GM19023 (cell line): ENCODE measurements around the gene NUTM2G.
"Not testable (repeated sequence)": the region's sequence is repeated elsewhere in the genome, so short reads cannot be mapped to it uniquely, and the experiment has no call there.

Source experiments
- ATAC-seq: cut with Tn5 transposase; IDR thresholded peaks from one replicate; pipeline ENCODE4 v1.9.1; 2021; ENCODE audit warnings: mild to moderate bottlenecking, moderate library complexity; ENCODE audit not compliant: unreplicated experiment

The NUTM2G gene, protein sequence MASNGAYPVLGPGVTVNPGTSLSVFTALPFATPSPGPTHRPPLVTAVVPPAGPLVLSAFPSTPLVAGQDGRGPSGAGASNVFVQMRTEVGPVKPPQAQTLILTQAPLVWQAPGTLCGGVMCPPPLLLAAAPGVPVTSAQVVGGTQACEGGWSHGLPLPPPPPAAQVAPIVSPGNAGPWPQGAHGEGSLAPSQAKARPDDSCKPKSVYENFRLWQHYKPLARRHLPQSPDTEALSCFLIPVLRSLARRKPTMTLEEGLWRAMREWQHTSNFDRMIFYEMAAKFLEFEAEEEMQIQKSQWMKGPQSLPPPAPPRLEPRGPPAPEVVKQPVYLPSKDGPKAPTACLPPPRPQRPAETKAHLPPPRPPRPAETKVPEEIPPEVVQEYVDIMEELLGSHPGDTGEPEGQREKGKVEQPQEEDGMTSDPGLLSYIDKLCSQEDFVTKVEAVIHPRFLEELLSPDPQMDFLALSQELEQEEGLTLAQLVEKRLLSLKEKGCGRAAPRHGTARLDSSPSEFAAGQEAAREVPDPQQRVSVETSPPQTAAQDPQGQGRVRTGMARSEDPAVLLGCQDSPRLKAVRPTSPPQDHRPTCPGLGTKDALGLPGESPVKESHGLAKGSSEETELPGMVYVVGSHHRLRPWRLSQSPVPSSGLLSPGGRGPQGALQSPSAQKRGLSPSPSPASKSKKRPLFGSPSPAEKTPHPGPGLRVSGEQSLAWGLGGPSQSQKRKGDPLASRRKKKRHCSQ

DNA sequence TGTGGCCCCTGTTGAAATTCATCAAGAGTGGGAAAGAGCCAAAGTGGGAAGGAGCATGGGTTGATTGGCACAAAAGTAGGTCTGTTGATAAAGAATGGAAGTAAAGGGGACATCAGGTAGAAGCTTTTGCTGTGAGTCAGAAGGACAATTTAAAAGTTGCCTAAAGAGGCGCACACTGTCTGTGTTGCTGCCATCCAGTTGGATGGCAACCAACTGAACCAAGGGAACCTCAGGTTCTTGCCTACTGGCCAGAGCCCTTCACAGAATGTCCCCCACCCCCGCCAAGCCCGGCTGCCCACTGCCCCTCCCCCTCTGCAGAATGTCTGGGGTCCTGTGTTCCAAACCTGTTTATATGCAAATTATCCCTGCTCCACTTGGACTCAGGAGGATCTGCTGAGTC lies at the start of gene NUTM2G:
TSS of gene NUTM2G (plus strand) at position 301 of the 400 bp plus-strand sequence. CDS start 182 bp downstream, outside the sequence.
- not testable (repeated sequence) for ATAC-seq

DNA sequence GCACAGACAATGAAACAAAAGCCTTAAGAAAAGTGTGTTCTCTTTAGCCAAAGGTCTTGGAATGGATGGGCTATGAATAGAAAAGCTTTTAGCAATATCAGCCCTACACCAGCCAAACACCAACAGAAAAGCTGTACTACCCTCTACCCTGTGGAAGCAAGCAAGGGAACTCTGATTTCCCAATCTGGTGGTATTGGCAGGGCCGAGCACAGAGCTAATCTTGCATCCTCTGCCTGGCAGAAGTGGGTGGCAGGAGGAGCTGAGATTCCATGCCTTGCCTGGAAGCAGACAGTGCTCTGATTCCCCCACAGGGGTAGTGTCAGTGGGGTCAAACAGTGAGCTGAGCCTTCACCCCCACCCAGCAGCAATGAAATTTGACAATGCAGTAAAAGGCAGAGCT lies 44.7 kb upstream of the NUTM2G start:
- ATAC-seq, result no peak

DNA sequence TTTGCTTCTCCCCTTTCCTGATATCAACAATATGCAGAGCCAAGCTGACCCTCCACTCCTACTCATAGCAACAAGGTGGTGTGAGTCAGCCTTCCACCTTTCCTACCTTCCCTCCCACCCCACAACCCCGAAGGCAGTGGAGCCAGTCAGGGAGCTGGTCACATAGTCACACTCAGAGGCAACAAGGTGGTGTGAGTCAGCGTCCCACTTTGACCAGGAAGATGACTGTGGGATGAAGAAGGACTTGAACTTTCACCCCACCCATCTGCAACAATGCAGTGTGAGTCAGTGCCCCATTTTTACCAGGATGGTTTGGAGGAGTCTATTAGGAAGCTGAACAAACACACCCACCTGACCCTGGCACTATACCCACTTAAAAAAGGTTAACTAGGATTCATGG lies 44.2 kb upstream of the NUTM2G start:
- ATAC-seq, result no peak

DNA sequence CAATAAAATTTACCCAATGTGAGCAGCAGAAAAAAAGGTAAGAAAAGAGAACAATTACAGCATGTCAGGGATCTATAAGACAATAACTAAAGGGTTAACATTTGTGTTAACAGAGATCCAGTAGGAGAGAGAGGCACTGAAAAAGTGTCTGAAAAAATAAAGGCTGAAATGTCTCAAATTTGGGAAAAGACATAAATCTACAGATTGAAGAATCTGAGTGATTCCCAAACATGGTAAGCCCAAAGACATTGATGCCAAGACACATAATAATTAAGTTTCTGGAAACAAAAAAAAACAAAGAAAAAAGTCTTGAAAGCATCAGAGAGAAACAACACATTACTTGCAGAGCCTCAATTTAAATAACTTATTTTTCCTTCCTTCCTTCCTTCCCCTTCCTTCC lies 43.2 kb upstream of the NUTM2G start:
- ATAC-seq, result no peak

DNA sequence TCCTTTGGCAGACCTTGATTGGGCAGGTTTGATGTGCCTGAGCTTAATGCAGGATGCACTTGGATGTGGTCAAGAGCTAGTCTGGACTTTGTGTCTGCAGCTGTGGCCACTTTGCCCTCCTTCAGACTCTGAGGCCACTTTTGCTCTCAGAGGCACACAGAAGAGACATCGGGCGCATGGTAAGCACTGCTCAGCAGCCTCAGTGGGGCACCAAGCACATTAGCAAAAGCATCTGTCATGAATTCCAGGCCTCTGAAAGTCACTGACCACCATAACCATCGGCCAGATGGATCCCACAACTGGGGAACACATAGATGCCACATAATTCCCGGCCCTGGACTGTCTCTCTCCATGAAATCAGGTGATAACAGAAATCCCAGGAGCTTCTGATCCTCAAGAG lies 40.1 kb upstream of the NUTM2G start:
- ATAC-seq, result no peak

DNA sequence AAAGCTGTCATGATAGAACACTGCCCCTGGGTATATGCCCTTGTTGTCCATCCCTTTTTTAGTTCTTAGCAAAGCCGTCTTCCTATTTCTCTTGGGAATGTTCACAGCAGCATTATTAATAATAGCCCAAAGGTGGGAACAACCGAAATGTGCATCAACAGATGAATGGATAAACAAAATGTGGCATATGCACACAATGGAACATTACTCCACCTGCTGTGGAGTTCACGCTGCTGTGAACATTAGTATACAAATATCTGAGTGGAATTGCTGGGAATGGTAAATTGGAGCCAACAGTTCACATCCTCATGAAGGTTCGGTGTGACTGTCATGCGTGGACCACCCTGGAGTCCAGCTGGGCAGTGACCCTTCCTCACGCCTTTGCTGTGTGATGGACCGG lies 36.5 kb upstream of the NUTM2G start:
- no peak for ATAC-seq

DNA sequence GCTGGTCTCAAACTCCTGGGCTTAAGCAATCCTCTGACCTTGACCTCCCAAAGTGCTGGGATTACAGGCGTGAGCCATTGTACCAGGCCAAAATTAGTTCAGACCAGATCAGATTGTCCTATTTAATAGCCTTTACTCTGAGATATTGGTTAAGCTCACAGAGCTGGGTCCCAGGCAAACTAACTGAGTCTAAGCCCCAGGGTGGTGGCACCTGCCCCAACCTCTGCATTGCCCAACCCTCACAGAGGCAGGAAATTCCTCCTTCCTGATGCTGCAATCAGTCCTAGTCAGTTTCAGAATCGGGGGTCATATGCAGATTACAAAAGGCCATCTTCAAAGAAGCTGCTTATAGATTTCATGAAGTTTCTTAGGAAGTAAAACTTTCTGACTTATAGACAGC lies 28.6 kb upstream of the NUTM2G start:
- ATAC-seq, result not testable (repeated sequence)

DNA sequence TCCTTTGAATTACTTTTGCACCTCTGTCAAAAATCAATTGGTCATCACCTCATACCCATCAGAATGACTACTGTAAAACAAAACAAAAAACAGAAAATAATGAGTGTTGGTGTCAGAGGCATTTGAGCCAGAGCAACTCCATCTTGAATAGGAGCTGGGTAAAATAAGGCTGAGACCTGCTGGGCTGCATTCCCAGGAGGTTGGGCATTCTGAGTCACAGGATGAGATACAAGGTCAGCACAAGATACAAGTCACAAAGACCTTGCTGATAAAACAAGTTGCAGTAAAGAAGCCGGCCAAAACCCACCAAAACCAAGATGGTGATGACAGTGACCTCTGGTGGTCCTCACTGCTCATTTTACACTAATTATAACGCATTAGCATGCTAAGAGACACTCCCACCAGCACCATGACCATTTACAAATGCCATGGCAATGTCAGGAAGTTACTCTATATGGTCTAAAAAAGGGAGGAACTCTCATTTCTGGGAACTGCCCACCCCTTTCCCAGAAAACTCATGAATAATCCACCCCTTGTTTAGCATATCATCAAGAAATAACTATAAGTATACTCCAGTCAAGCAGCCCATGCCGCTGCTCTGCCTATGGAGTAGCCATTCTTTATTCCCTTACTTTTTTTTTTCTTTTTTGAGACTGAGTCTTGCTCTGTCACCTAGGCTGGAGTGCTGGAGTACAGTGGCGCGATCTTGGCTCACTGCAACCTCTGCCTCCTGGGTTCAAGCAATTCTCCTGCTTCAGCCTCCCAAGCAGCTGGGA lies 23.5 kb upstream of the NUTM2G start:
- not testable (repeated sequence) for ATAC-seq

DNA sequence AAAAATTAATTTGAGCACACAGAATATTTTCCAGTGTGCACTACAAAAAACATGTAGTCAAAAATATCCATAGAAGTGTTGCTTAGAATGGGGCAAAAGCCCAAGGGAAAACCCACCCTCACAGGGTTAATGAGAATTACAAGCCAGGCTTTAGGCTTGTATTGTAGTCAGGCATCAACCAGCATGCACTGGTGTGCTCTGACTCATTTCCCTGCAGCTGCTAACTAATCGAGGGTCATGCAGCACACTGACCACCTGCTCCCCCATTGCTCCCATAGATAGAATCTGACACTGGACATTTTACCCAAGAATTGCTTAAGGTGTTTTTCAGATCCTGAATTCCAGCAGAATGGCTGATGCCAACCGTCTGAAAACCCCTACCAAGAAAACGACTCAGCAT lies 20.2 kb upstream of the NUTM2G start:
- ATAC-seq, result not testable (repeated sequence)

DNA sequence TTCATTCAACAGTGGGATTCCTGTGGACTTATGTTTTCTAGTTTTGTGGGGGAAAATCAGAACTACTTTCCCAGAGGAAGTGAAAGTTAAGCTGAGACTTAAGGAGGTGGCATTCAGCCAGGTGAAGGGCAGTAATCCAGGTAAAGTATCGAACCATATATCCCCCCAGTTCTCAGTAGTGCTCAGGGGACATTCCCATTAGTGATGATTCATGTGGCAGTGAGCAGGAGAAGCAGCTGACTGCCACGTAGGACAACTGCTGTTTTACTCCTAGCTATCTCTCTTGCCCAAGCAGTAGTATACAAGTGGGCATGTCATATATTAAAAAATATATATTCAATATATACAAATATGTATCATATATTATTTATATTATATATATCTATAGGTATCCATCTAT lies 13.1 kb upstream of the NUTM2G start:
- not testable (repeated sequence) for ATAC-seq

DNA sequence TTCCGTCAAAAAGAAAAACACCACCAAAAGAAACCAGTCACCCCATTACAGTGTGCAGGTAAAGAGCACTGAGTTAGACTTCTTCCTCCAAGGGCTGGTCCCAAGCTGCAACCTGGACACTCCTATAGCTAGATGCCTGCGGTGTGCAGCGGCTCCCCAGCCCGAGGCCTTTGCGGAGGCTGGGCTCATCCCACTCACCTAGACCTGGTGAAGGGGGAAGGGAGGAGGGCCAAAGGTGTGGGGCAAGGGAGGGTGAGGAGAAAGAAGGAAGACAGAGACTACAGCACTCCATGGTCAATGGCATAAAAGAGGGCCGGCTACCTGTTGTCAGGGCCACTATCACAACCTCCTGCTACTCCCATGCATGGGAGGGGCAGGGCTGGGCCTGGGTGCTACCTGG lies 12.1 kb upstream of the NUTM2G start:
- ATAC-seq, result not testable (repeated sequence)

DNA sequence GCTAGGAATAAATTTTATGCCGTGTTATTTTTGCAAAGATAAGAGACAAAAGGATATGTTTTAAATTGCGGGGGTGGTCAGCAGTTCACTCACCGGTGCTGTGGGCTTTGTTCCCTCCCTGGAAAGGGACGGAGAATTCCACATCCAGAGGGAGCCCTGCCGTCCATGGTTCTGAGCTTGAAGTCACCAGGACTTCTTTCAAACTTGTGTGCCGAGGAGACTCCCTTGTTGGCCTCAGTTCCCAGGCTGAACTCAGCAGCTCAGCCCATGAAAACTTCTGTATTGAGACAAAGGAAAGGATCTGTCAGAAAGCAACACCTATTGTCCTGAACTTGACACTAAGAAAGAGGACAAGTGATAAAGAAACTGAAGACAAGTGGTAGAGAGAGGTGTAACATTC lies 10.1 kb upstream of the NUTM2G start:
- not testable (repeated sequence) for ATAC-seq

DNA sequence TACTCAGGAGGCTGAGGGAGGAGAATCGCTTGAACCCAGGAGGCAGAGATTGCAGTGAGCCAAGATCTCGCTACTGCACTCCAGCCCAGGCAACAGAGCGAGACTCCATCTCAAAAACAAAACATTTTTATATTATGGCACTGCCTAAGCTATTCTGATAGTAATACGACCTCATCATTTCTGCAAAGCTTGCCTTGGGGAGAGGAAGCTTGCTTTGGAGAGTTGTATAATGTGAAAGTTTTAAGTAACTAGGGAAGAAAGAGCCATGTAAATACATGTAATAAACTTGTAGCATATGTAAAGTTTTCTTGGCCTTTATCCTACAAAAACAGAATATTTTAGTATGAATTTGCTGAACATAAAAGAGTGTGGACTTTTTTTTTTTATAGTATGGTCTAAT lies 7.8 kb upstream of the NUTM2G start:
- ATAC-seq, result not testable (repeated sequence)

DNA sequence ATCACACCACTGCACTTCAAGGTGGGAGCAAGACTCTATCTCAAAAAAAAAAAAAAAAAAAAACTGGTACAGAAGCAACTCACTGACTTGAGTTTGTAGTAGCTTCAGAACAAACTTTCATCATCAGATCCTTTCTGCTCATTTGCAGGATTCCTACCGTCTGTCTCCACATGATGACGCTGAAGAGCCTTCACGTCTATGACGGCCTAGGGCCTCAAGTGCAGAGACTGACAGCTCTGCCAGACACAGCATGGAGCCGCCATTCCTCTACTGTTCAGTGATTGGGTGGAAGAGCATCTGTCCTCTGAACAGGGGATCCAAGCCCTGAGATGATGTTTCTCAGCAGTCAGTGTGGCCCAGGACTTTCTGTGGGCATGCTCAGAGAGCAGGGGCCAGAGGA lies 3.1 kb upstream of the NUTM2G start:
- not testable (repeated sequence) for ATAC-seq

DNA sequence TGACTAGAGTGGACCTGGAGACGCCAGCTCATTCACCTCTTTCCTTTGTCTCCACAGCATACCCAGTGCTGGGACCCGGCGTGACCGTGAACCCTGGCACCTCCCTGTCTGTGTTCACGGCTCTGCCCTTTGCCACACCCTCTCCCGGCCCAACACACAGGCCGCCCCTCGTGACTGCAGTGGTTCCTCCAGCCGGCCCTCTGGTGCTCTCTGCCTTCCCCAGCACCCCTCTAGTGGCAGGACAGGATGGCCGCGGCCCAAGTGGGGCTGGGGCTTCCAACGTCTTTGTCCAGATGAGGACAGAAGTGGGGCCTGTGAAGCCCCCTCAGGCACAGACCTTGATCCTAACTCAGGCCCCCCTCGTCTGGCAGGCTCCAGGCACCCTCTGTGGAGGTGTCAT lies 3.0 kb downstream of the NUTM2G start:
- not testable (repeated sequence) for ATAC-seq

DNA sequence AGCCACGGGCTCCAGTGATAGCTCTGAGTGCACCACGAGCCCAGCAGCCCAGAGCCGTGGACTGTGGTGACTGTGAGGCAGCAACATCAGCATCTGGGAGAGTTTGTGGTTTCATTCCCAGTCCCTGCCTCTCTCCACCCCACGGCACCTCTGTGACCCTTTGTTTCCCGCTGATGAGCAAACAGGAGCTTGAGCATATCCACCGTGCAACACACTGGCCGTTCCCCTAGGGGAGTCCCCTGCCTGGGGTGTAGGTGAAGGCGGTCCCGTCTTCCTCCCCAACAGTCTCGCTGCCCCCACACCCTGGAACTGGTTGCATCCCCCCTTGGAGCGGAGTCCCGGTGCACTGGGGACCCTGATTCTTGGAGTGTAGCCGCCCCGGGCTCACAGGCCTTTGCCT lies 5.5 kb downstream of the NUTM2G start:
- not testable (repeated sequence) for ATAC-seq

DNA sequence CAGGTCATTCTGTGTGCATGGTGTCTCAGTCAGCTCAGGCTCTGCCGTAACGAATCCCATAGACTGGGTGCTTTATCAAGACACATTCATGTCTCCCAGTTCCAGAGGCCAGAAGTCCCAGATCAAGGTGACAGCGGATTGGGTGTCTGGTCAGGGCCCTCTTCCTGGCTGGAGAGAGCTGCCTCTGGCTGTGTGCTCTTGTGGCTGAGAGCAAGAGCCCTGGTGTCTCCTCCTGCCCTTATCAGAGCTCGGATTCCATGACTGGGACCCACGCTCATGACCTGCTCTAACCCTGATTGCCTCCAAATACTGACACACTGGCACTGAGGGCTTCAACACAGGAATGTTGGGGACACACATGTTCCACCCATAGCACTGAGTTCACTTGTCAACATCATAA lies 6.1 kb downstream of the NUTM2G start:
- not testable (repeated sequence) for ATAC-seq

DNA sequence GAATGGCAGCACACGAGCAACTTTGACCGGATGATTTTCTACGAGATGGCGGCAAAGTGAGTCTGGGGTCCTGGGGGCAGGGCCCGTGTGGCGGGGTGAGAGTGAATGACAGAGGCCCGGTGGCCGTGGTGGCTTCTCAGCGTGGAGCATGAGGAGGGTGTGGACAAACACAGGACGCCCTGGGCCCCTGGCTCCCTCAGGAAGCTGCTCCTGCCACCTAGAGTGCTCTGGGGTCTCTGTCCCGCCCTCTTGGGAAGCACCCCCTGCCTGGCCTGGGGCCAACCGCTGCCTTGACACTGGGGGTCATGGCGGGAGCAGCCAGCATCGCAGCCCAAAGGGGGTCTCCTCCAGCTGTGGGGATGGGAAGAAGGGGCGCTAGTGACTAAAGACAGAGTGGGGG lies 6.8 kb downstream of the NUTM2G start:
- not testable (repeated sequence) for ATAC-seq

DNA sequence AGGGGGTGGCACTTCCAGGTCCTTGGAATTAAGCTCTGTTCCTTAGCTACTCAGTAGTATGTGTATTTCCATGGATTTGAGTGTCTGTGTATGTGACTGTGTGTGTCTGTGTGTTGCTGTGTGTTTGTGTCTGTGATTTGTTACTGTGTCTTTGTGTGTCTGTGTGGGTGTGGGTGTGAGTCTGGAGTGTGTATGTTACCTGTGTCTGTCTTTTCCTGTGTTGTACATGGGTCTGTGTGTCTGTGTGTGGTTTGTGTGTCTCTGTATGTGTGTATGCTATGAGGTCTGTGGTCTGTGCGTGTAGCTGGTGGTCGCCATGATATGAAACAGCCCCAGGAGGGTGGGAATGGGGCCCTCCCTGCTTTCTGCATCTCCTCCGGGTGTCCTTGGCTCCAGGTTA lies 8.8 kb downstream of the NUTM2G start:
- not testable (repeated sequence) for ATAC-seq

DNA sequence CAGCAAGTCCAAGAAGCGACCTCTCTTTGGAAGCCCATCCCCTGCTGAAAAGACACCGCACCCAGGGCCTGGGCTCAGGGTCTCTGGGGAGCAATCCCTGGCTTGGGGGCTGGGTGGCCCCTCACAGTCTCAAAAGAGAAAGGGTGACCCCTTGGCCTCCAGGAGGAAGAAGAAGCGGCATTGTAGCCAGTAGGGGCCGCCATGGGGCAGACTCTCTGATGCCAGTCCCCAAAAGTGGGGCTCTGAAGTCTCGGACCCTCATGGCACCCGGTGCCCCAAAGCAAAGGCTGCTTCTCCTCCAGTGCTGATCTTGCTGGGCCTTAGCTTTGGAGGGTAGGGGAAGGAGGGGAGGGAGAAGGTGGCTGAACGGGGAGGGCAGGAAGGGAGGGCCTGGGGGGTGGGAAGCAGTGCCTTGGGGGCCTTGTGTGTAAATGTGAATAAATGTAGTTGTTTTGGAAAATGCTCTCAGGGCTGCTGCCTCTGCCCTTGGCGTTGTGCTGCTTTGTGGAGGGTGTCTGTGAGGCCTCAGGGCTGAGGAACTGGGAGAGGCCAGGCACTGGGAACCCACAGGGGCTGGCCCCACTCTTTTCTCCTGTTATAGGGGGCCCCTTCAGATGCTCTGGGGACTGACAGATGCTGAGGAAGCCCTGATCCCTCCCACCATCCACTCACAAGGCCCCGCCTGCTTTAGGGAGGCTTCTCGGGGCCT lies 10.5 kb downstream of the NUTM2G start:
- ATAC-seq, result not testable (repeated sequence)

DNA sequence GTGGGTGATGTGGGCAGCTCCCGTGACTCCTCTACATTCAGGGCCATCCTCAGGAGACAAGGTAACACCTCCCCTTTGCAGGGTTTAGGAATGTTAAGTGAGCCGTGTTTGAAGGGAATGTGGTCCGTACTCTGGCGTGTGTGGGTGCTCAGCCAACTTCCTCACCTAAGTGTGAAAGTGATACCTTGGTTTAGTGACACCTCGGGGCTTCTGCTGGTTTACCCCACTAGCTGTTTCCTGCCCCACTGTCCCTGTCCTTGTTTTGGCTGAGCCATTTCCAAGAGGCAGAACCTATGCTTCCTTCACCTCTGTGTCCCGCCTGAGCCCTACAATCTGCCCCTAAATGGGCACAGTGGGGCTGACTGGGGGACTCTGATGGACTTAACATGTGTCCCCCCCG lies 12.3 kb downstream of the NUTM2G start:
- ATAC-seq, result not testable (repeated sequence)
